H1 (cell line): ENCODE measurements around the gene ADAMTS6. TPM values are rescaled to one million over a fixed set of nuclear protein-coding genes. Genes with fewer than 3 reads are reported as not detected.
A peak's percentile ranks its signal among the peaks of the same experiment; 100 is the strongest.

Experiments used
- CTCF ChIA-PET: fragments of 300-600 bp; sonication (Branson Sonifier 250); formaldehyde crosslinking; loops from one replicate; lab custom pipeline; 2021; ENCODE audit not compliant: partially characterized antibody; lab: Charles Lee
- POLR2A ChIA-PET: fragments of 300-600 bp; sonication (Branson Sonifier 250); formaldehyde crosslinking; loops from one replicate; lab custom pipeline; 2021; ENCODE audit warnings: inconsistent platforms; ENCODE audit not compliant: partially characterized antibody; lab: Charles Lee
- DNase-seq, 2 experiments: peaks; one replicate each; pipeline versions ENCODE4 v3.0.0 to v3.0.0-alpha.2; 2010 to 2022; ENCODE audit warnings: low spot score in 2 of 2, low read depth in 1 of 2, mixed read lengths in 1 of 2
- FAIRE-seq: peaks from 2 replicates; lab custom pipeline; 2011; peaks lifted over from hg19 to GRCh38; lab: Jason Lieb, UNC
- H2AFZ ChIP-seq: 2 replicates; pipeline ENCODE4 v1.8.1; 2012; ENCODE audit warnings: low read length, inconsistent platforms
- H2AK5ac ChIP-seq: 2 replicates; pipeline ENCODE4 v1.6.1; 2013; ENCODE audit warnings: low read depth, low read length
- H2BK120ac ChIP-seq: replicated peaks from 2 replicates; pipeline ENCODE3; 2013; ENCODE audit warnings: low read depth, low read length, inconsistent platforms
- H2BK12ac ChIP-seq: 2 replicates; pipeline ENCODE4 v1.6.1; 2013; ENCODE audit warnings: low read depth, low read length
- H2BK15ac ChIP-seq: 2 replicates; pipeline ENCODE4 v1.6.1; 2013; ENCODE audit warnings: low read length
- H2BK20ac ChIP-seq: 2 replicates; pipeline ENCODE4 v1.6.1; 2013; ENCODE audit warnings: low read length
- H2BK5ac ChIP-seq: 2 replicates; pipeline ENCODE4 v1.6.1; 2013; ENCODE audit warnings: low read depth, low read length
- H3K14ac ChIP-seq: 2 replicates; pipeline ENCODE4 v1.6.1; 2013; ENCODE audit warnings: inconsistent platforms; ENCODE audit not compliant: insufficient read length
- H3K18ac ChIP-seq: 2 replicates; pipeline ENCODE4 v1.6.1; 2013; ENCODE audit warnings: low read length; ENCODE audit errors: extremely low read depth
- H3K23ac ChIP-seq: 2 replicates; pipeline ENCODE4 v1.6.1; 2013; ENCODE audit warnings: inconsistent platforms; ENCODE audit not compliant: insufficient read length
- H3K23me2 ChIP-seq: 2 replicates; pipeline ENCODE4 v1.6.1; 2013; ENCODE audit warnings: low read depth, low read length
- H3K27ac ChIP-seq: 2 replicates; pipeline ENCODE4 v1.6.1; 2011; ENCODE audit warnings: low read depth, low read length, inconsistent platforms
- H3K27me3 ChIP-seq, 4 experiments: replicated peaks in 1 of 4; 1 replicate in 1 of 4; 2 replicates in 3 of 4; pipeline versions ENCODE4 v1.6.1 to v1.8.1; 2011 to 2013; ENCODE audit warnings: low read length in 3 of 4, mild to moderate bottlenecking in 3 of 4, inconsistent platforms in 2 of 4, mixed read lengths in 2 of 4, moderate library complexity in 1 of 4; ENCODE audit not compliant: control insufficient read depth in 3 of 4, insufficient read depth in 3 of 4; ENCODE audit errors: extremely low read depth in 1 of 4
- H3K36me3 ChIP-seq, 4 experiments: 2 replicates each; pipeline versions ENCODE4 v1.6.1 to v1.8.1; 2011 to 2013; ENCODE audit warnings: mild to moderate bottlenecking in 4 of 4, low read length in 3 of 4, moderate library complexity in 2 of 4, control low read depth in 1 of 4, inconsistent platforms in 1 of 4; ENCODE audit not compliant: insufficient read depth in 4 of 4, control insufficient read depth in 2 of 4
- H3K4ac ChIP-seq: replicated peaks from 2 replicates; pipeline ENCODE3; 2013; ENCODE audit warnings: low read length, low read depth, mixed read lengths, inconsistent platforms; ENCODE audit not compliant: insufficient read length
- H3K4me1 ChIP-seq, 4 experiments: replicated peaks in 1 of 4; 1 replicate in 1 of 4; 2 replicates in 3 of 4; pipeline versions ENCODE4 v1.6.1 to v1.8.1; 2011 to 2013; ENCODE audit warnings: low read length in 3 of 4, inconsistent platforms in 2 of 4, mixed read lengths in 1 of 4; ENCODE audit not compliant: insufficient read depth in 4 of 4, control insufficient read depth in 3 of 4
- H3K4me2 ChIP-seq, 2 experiments: 2 replicates each; pipeline versions ENCODE4 v1.6.1 to v1.8.1; 2011 to 2013; ENCODE audit warnings: low read depth in 2 of 2, low read length in 2 of 2, control low read depth in 1 of 2, inconsistent platforms in 1 of 2, mild to moderate bottlenecking in 1 of 2; ENCODE audit not compliant: insufficient read depth in 1 of 2
- H3K4me3 ChIP-seq, 4 experiments: fragments of 200-600, 300-600 bp in 1 of 4; sonication (generic), shearing (Covaris generic), sonication (Bioruptor Twin) in 1 of 4; 2 replicates each; pipeline versions ENCODE4 v1.5.1 to v1.8.1; 2011 to 2016; ENCODE audit warnings: low read length in 4 of 4, low read depth in 3 of 4, control low read depth in 2 of 4, inconsistent platforms in 2 of 4, mild to moderate bottlenecking in 2 of 4, mixed read lengths in 1 of 4, moderate library complexity in 1 of 4; ENCODE audit not compliant: insufficient read depth in 2 of 4; ENCODE audit errors: extremely low read depth in 1 of 4
- H3K56ac ChIP-seq: replicated peaks from 2 replicates; pipeline ENCODE3; 2013; ENCODE audit warnings: low read depth, mild to moderate bottlenecking, mixed read lengths, low read length, inconsistent platforms; ENCODE audit not compliant: insufficient read length
- H3K79me1 ChIP-seq: 2 replicates; pipeline ENCODE4 v1.6.1; 2013; ENCODE audit warnings: low read depth, low read length, control low read depth
- H3K79me2 ChIP-seq, 2 experiments: 2 replicates each; pipeline versions ENCODE4 v1.6.1 to v1.8.1; 2012 to 2013; ENCODE audit warnings: low read length in 2 of 2, mild to moderate bottlenecking in 2 of 2, inconsistent platforms in 1 of 2; ENCODE audit not compliant: insufficient read depth in 2 of 2, control insufficient read depth in 1 of 2
- H3K9ac ChIP-seq, 4 experiments: replicated peaks in 1 of 4; 1 replicate in 1 of 4; 2 replicates in 3 of 4; pipeline versions ENCODE4 v1.6.1 to v1.8.1; 2011 to 2013; ENCODE audit warnings: low read depth in 3 of 4, low read length in 3 of 4, control low read depth in 2 of 4, mild to moderate bottlenecking in 2 of 4, moderate library complexity in 2 of 4, inconsistent platforms in 1 of 4; ENCODE audit errors: extremely low read depth in 1 of 4
- H3K9me3 ChIP-seq, 2 experiments: 2 replicates each; pipeline versions ENCODE4 v1.6.1 to v1.8.1; 2012 to 2013; ENCODE audit warnings: mild to moderate bottlenecking in 2 of 2, moderate library complexity in 2 of 2, control low read depth in 1 of 2, inconsistent platforms in 1 of 2, low read depth in 1 of 2, low read length in 1 of 2, mixed read lengths in 1 of 2; ENCODE audit not compliant: insufficient read depth in 2 of 2
- H4K20me1 ChIP-seq, 2 experiments: replicated peaks in 1 of 2; 2 replicates each; pipeline versions ENCODE3 to v1.8.1; 2011 to 2013; ENCODE audit warnings: inconsistent platforms in 2 of 2, low read length in 2 of 2, mild to moderate bottlenecking in 1 of 2; ENCODE audit not compliant: insufficient read depth in 2 of 2, control insufficient read depth in 1 of 2
- H4K5ac ChIP-seq: 2 replicates; pipeline ENCODE4 v1.6.1; 2013; ENCODE audit warnings: low read length, low read depth, mixed read lengths, inconsistent platforms; ENCODE audit not compliant: insufficient read length
- H4K8ac ChIP-seq: 2 replicates; pipeline ENCODE4 v1.8.0; 2013; ENCODE audit warnings: mild to moderate bottlenecking, moderate library complexity, low read length, inconsistent platforms; ENCODE audit not compliant: insufficient read depth; ENCODE audit errors: extremely low read depth
- H4K91ac ChIP-seq: replicated peaks from 2 replicates; pipeline ENCODE3; 2013; ENCODE audit warnings: low read length, mixed read lengths, inconsistent platforms; ENCODE audit not compliant: insufficient read length
- BACH1 ChIP-seq: IDR thresholded peaks from 2 replicates; pipeline ENCODE4 v1.6.1; 2012; ENCODE audit warnings: low read length, improper control_type of control experiment
- CHD1 ChIP-seq: IDR thresholded peaks from 2 replicates; pipeline ENCODE4 v1.6.1; 2012; ENCODE audit warnings: low read depth, low read length, improper control_type of control experiment
- CHD2 ChIP-seq: IDR thresholded peaks from 2 replicates; pipeline ENCODE4 v1.6.1; 2012; ENCODE audit warnings: low read length, improper control_type of control experiment
- EP300 ChIP-seq, 2 experiments: IDR thresholded peaks; 1 replicate in 1 of 2; 2 replicates in 1 of 2; pipeline ENCODE4 v1.6.1; 2011 to 2012; ENCODE audit warnings: low read depth in 2 of 2, low read length in 2 of 2, mild to moderate bottlenecking in 2 of 2, borderline replicate concordance in 1 of 2, inconsistent platforms in 1 of 2, moderate library complexity in 1 of 2
- KDM1A ChIP-seq: fragments of 200-600, 300-600 bp; sonication (generic); IDR thresholded peaks from 2 replicates; pipeline ENCODE4 v1.7.1; 2016; ENCODE audit warnings: mild to moderate bottlenecking, low read length, borderline replicate concordance
- POLR2AphosphoS5 ChIP-seq: IDR thresholded peaks from 2 replicates; pipeline ENCODE4 v1.6.1; 2011; ENCODE audit warnings: low read depth, low read length
- POU5F1 ChIP-seq: IDR thresholded peaks from 2 replicates; pipeline ENCODE4 v1.6.1; 2011; ENCODE audit warnings: low read depth, mild to moderate bottlenecking, low read length, moderate library complexity
- RAD21 ChIP-seq, 2 experiments: IDR thresholded peaks in 1 of 2; conservative IDR thresholded peaks in 1 of 2; 2 replicates each; pipeline ENCODE4 v1.6.1; 2011; ENCODE audit warnings: low read depth in 2 of 2, low read length in 2 of 2, improper control_type of control experiment in 1 of 2, inconsistent platforms in 1 of 2, mild to moderate bottlenecking in 1 of 2, moderate library complexity in 1 of 2
- SIN3A ChIP-seq, 2 experiments: IDR thresholded peaks in 1 of 2; conservative IDR thresholded peaks in 1 of 2; 2 replicates each; pipeline ENCODE4 v1.6.1; 2011 to 2012; ENCODE audit warnings: low read length in 2 of 2, improper control_type of control experiment in 1 of 2, low read depth in 1 of 2, mild to moderate bottlenecking in 1 of 2
- SP1 ChIP-seq: IDR thresholded peaks from 2 replicates; pipeline ENCODE4 v1.6.1; 2011; ENCODE audit warnings: low read depth, low read length
- TAF1 ChIP-seq: IDR thresholded peaks from 2 replicates; pipeline ENCODE4 v1.6.1; 2011; ENCODE audit warnings: mild to moderate bottlenecking, low read depth, low read length
- WGBS, 2 experiments: shearing (Covaris generic) in 1 of 2; methylation state at CpG; one replicate each; pipeline versions ENCODE4 v1.1.6 to v1.1.7; 2013 to 2015; ENCODE audit warnings: low lambda C conversion rate in 2 of 2, mixed read lengths in 2 of 2, inconsistent platforms in 1 of 2, low coverage in 1 of 2, missing lambda C conversion rate in 1 of 2; ENCODE audit not compliant: insufficient replicate concordance in 2 of 2, insufficient coverage in 1 of 2, insufficient read length in 1 of 2; ENCODE audit errors: extremely low coverage in 1 of 2, missing lambda C conversion rate in 1 of 2; 5-methylcytosine and 5-hydroxymethylcytosine counted together
- polyA plus RNA-seq, 7 experiments: library from polyadenylated mRNA; depleted of rRNA in 3 of 7; stranded (reverse) in 5 of 7; unstranded in 2 of 7; fragments of >200 nt in 5 of 7; fragments of 200-250 nt in 2 of 7; gene quantifications; 1 replicate in 5 of 7; 2 replicates in 1 of 7; 4 replicates in 1 of 7; pipeline versions ENCODE4 v1.2.1 to v1.2.3, GENCODE V29; 2011 to 2013; ENCODE audit warnings: missing spikeins in 2 of 7, mixed read lengths in 2 of 7
- total RNA-seq: library from RNA; stranded (reverse); fragmentation: NEBNext Ultra II Directional; extraction: Animal tissue kit (Norgen Biotek cat#: 25700); gene quantifications from 2 replicates; pipeline ENCODE4 v1.2.1, GENCODE V29; 2021
- TF ChIP-seq, protein P1 (sequence below): IDR thresholded peaks from 2 replicates; pipeline ENCODE4 v1.6.1; 2012; ENCODE audit warnings: inconsistent platforms

ADAMTS6 gene
- total and polyA plus RNA-seq, 2 of the 8 experiments (the other 6 are each of a cell fraction or from before 2014, with no cell fraction given), result 0.74 to 2.4 TPM

DNA sequence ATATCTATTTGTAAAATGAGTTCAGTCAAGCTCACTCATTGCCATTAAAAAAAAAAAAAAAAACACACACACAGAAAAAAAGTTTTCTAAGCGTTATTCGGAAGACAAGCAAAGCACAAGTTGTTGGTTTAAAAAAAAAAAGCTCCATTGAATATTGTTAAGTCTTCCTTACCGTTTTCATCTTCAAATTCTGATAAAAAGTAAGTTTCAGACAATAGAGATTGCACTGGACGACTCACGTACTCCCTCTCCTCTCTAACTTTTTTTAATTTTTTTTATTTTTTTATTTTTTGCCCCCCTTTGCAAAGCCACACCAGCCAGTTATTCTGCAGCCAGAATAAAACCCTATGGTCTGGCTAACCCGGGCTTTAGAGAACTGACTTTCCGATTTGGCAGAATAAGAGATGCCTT is 544 bp downstream of the ADAMTS6 start:
- H3K79me1 ChIP-seq, result no peaks in the 10 kb centered on the region
- no peak overlapping the region for H4K91ac ChIP-seq
- H3K9ac ChIP-seq, result no peak overlapping the region
- H3K23ac ChIP-seq, result no peak overlapping the region
- H4K5ac ChIP-seq, result no peak overlapping the region
- H3K4me3 ChIP-seq, result peak overlapping the region; percentile 50 to 79 (median 60); a peak in 7 of 8 replicates
- H3K4ac ChIP-seq, result no peak overlapping the region
- DNase-seq (no peak), FAIRE-seq (no peak)
- CTCF ChIA-PET, result interaction anchor here (0.6 to 6.6 kb wide), 10 partner anchors 10 to 674 kb away, joined by 3 to 63 read pairs (median 4); no protein-coding TSS in a partner anchor
- H2BK120ac ChIP-seq, result no peak overlapping the region
- no peak overlapping the region for H3K14ac ChIP-seq
- peaks cover 0 to 11% (median 6%) of the 10 kb centered on the region in 4 experiments; a peak in 4 of 7 replicates for H3K4me1 ChIP-seq
- peak overlapping the region; percentile 61 to 81 for H3K4me2 ChIP-seq
- H3K56ac ChIP-seq, result no peak overlapping the region
- H2AFZ ChIP-seq, result peak overlapping the region; percentile 25; the same call in 1 of the 2 replicates
- H3K27me3 ChIP-seq, result no peaks in the 10 kb centered on the region
- H3K79me2 ChIP-seq, result no peaks in the 10 kb centered on the region
- no peak overlapping the region for H3K18ac ChIP-seq
- H4K8ac ChIP-seq, result no peak overlapping the region
- no peak overlapping the region for H2BK5ac ChIP-seq
- 0 out of 2 replicates have a peak overlapping the region, but pooled peaks have one; percentile 77 for H3K27ac ChIP-seq
- H2BK12ac ChIP-seq, result no peak overlapping the region
- WGBS, 2 experiments, result 13% methylated on average over 7 of the region's 7 CpGs; no CpG with 5 or more reads in 1 of the 2 experiments
- no peak overlapping the region for H2BK20ac ChIP-seq
- no peak overlapping the region for H2AK5ac ChIP-seq
- POLR2A ChIA-PET, result interaction anchor here (0.8 to 2.0 kb wide), 4 partner anchors 14 to 713 kb away, joined by 3 to 4 read pairs (median 4); partner anchors contain the start of genes CENPK, CWC27, PPWD1 and SREK1IP1
- peaks cover 0 to 3% of the 10 kb centered on the region in 2 experiments; a peak in 1 of 4 replicates for H3K9me3 ChIP-seq
- H4K20me1 ChIP-seq, result no peaks in the 10 kb centered on the region
- H3K23me2 ChIP-seq, result peaks cover 15% of the 10 kb centered on the region
- H3K36me3 ChIP-seq, result no peaks in the 10 kb centered on the region
- H2BK15ac ChIP-seq, result no peak overlapping the region
- TF ChIP-seq SIN3A (conservative IDR thresholded peaks at IDR 0.05 in 1 of 2, IDR thresholded peaks at IDR 0.05 in 1 of 2; ENCODE audit: low read depth in 1 of 2, low read length in 2 of 2) (no peak), RAD21 (IDR thresholded peaks at IDR 0.05 in 1 of 2, conservative IDR thresholded peaks at IDR 0.05 in 1 of 2; ENCODE audit: low read depth in 2 of 2, low read length in 2 of 2) (no peak), POLR2AphosphoS5 (no peak), TAF1 (no peak), SP1 (no peak), KDM1A (no peak), POU5F1 (no peak), CHD1 (no peak), CHD2 (no peak), BACH1 (no peak), EP300 (IDR thresholded peaks at IDR 0.05; ENCODE audit: borderline replicate concordance in 1 of 2, low read depth in 2 of 2, low read length in 2 of 2) (no peak)
- TF ChIP-seq, protein P1, sequence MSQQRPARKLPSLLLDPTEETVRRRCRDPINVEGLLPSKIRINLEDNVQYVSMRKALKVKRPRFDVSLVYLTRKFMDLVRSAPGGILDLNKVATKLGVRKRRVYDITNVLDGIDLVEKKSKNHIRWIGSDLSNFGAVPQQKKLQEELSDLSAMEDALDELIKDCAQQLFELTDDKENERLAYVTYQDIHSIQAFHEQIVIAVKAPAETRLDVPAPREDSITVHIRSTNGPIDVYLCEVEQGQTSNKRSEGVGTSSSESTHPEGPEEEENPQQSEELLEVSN, result no peak
